Ishikawa (cell line): ENCODE measurements around the gene GMPR.

ENCODE experiments used
- CEBPB ChIP-seq: IDR thresholded peaks from 2 replicates; pipeline ENCODE4 v1.6.1; 2012
- CREB1 ChIP-seq: IDR thresholded peaks from 2 replicates; pipeline ENCODE4 v1.6.1; 2012; ENCODE audit warnings: low read depth
- EGR1 ChIP-seq: IDR thresholded peaks from 2 replicates; pipeline ENCODE4 v1.6.1; 2012
- EP300 ChIP-seq: IDR thresholded peaks from 2 replicates; pipeline ENCODE4 v1.6.1; 2012; ENCODE audit warnings: borderline replicate concordance
- FOXM1 ChIP-seq: IDR thresholded peaks from 2 replicates; pipeline ENCODE4 v1.6.1; 2012; ENCODE audit warnings: low read depth, borderline replicate concordance
- MAX ChIP-seq: IDR thresholded peaks from 2 replicates; pipeline ENCODE4 v1.6.1; 2012
- NFIC ChIP-seq: IDR thresholded peaks from 2 replicates; pipeline ENCODE4 v1.6.1; 2012
- RAD21 ChIP-seq: IDR thresholded peaks from 2 replicates; pipeline ENCODE4 v1.6.1; 2012; ENCODE audit warnings: low read depth
- REST ChIP-seq: IDR thresholded peaks from 2 replicates; pipeline ENCODE4 v1.6.1; 2012; ENCODE audit warnings: low read depth, mild to moderate bottlenecking
- TAF1 ChIP-seq: IDR thresholded peaks from 2 replicates; pipeline ENCODE4 v1.6.1; 2012; ENCODE audit warnings: low read depth, mild to moderate bottlenecking
- TCF12 ChIP-seq: IDR thresholded peaks from 2 replicates; pipeline ENCODE4 v1.6.1; 2012; ENCODE audit warnings: low read depth
- TEAD4 ChIP-seq: IDR thresholded peaks from 2 replicates; pipeline ENCODE4 v1.6.1; 2012
- USF1 ChIP-seq: IDR thresholded peaks from 2 replicates; pipeline ENCODE4 v1.6.1; 2012
- YY1 ChIP-seq: IDR thresholded peaks from 2 replicates; pipeline ENCODE4 v1.6.1; 2012; ENCODE audit warnings: low read depth
- ZBTB7A ChIP-seq: IDR thresholded peaks from 2 replicates; pipeline ENCODE4 v1.6.1; 2012; ENCODE audit warnings: low read depth

GMPR gene

GRCh38 chr6:16296061-16296670 lies 57.8 kb downstream of the GMPR start:
- no peak for TF ChIP-seq YY1
- TF ChIP-seq RAD21: no peak
- TF ChIP-seq TCF12: no peak

- TF ChIP-seq FOXM1: no peak
Measured at GRCh38 chr6:16299861-16300260, 61.5 kb downstream of the GMPR start.

GRCh38 chr6:16301511-16301910 lies 63.1 kb downstream of the GMPR start:
- no peak for TF ChIP-seq TCF12

GRCh38 chr6:16302721-16303552 lies 64.5 kb downstream of the GMPR start:
- TF ChIP-seq RAD21: no peak
- TF ChIP-seq CEBPB: no peak
- TF ChIP-seq ZBTB7A: no peak
- TF ChIP-seq FOXM1: no peak
- TF ChIP-seq CREB1: no peak
- TF ChIP-seq USF1: no peak
- no peak for TF ChIP-seq TCF12
- no peak for TF ChIP-seq TAF1
- TF ChIP-seq EP300: no peak
- no peak for TF ChIP-seq TEAD4
- TF ChIP-seq EGR1: no peak
- TF ChIP-seq MAX: no peak

- TF ChIP-seq NFIC (no peak), REST (no peak), MAX (no peak), TEAD4 (no peak), EGR1 (no peak), TCF12 (no peak), YY1 (no peak), CEBPB (no peak), TAF1 (no peak), FOXM1 (no peak), ZBTB7A (no peak), EP300 (no peak), USF1 (no peak), RAD21 (no peak), CREB1 (no peak)
Measured at GRCh38 chr6:16305246-16305725, 66.9 kb downstream of the GMPR start.

GRCh38 chr6:16305788-16306187 lies 67.4 kb downstream of the GMPR start:
- TF ChIP-seq RAD21 (no peak), USF1 (no peak), EGR1 (no peak), NFIC (no peak), ZBTB7A (no peak), FOXM1 (no peak), EP300 (no peak), TEAD4 (no peak), YY1 (no peak), TCF12 (no peak)

GRCh38 chr6:16306334-16306733 lies 67.9 kb downstream of the GMPR start:
- TF ChIP-seq ZBTB7A (no peak), RAD21 (no peak), TEAD4 (no peak)

GRCh38 chr6:16311763-16312162 lies 73.4 kb downstream of the GMPR start:
- TF ChIP-seq TCF12 (no peak), EP300 (no peak), EGR1 (no peak), REST (no peak), YY1 (no peak), RAD21 (no peak)
